GM10266 (cell line): ENCODE measurements around the gene DHRSX.
"Not testable (repeated sequence)": the region's sequence is repeated elsewhere in the genome, so short reads cannot be mapped to it uniquely, and the experiment has no call there.

Experiments
- DNase-seq: peaks from one replicate; pipeline ENCODE4 v3.0.0; 2012; ENCODE audit errors: extremely low spot score
- TF ChIP-seq, protein P1 (sequence below): IDR thresholded peaks from 2 replicates; pipeline ENCODE4 v1.5.1; 2012; ENCODE audit warnings: mild to moderate bottlenecking, low read depth; ENCODE audit not compliant: control insufficient read depth, insufficient read depth; ENCODE audit errors: missing control alignments

Gene DHRSX

DNA sequence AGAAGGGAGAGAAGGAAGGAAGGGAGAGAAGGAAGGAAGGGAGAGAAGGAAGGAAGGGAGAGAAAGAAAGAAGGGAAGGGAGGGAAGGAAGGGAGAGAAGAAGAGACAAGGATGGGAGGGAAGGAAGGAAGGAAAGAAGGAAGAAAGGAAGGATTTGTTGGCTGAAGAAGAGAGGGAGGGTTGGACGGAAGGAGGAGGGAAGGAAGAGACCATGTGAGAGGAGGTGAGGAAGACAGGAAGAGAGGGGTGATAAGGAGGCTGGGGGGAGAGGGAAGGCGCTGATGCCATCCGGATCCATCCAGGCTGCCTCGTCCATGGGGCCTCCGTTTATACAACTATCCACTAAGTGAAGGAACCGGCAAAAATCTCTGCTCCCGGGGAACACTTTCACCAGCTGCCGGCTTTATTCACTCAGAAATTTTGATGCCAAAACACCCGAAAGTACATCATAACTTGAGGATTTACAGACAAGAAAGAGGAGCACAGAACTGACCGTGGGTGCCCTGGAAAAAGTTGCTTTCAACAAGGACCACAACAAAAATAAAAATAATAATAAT is 14.9 kb downstream of the DHRSX start:
- TF ChIP-seq, protein P1, sequence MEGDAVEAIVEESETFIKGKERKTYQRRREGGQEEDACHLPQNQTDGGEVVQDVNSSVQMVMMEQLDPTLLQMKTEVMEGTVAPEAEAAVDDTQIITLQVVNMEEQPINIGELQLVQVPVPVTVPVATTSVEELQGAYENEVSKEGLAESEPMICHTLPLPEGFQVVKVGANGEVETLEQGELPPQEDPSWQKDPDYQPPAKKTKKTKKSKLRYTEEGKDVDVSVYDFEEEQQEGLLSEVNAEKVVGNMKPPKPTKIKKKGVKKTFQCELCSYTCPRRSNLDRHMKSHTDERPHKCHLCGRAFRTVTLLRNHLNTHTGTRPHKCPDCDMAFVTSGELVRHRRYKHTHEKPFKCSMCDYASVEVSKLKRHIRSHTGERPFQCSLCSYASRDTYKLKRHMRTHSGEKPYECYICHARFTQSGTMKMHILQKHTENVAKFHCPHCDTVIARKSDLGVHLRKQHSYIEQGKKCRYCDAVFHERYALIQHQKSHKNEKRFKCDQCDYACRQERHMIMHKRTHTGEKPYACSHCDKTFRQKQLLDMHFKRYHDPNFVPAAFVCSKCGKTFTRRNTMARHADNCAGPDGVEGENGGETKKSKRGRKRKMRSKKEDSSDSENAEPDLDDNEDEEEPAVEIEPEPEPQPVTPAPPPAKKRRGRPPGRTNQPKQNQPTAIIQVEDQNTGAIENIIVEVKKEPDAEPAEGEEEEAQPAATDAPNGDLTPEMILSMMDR: no peak
- no peak for DNase-seq

DNA sequence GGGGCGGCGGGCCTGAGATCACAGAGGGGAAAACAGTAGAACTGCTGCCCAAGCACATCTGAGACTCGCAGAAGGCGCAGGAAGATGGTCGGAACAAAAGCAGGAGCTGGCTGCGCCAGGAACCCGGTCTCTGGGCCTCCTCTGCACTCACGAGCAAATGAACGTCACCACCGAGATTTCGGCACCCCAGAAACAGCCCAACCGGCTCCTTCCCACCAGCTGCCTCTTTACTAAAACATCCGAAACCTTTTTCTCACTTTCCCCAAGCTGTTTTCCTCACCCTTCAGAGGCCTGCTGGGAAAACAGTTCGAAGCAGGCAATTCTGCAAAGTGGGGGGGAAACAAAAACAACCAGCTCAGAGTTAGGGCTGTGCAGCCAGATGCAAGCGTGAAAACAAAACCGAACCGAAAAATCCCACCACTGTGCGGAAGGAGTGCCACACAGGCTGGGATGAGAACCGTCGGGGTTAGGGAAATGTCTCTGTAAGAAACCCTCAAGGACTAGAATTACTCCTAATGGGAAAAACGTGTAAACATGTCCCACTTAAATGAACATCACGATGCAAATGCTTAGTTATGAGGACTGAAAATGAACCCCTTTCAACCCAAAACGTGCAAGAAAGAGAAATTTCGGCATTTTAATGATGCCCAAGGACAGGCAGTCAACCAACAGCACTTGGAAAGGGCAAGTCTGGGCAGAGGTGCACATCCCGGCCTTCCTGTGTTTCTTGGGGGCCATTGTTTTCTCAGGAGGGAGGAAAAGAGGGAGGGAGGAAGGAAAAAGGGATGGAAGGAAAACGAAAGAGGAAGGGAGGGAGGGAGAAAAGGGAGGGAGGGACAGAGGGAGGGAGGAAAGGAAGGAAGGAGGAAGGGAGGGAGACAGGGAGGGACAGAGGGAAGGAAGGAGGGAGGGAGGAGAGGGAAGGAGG is 15.8 kb downstream of the DHRSX start:
- DNase-seq: no peak
- TF ChIP-seq, protein P1: no peak

DNA sequence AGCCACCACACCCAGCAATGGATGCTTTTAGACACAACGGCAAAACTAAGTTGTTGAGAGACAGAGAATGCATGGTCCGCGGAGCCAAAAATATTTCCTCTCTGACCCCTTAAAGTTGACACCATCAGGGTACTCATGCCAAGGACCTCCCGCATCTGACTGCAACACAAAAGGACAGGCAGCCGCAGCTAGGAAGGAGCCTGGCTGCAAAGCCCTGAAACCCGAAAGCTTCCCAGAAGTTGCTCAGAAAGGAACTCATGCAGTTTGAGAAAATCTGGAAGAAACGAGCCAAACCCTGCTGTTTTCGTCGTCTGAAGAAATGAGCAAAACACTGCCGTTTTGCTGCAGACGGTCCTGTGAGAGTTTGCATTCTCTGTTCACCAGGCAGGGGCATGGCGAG is 16.5 kb downstream of the DHRSX start:
- TF ChIP-seq, protein P1: no peak

DNA sequence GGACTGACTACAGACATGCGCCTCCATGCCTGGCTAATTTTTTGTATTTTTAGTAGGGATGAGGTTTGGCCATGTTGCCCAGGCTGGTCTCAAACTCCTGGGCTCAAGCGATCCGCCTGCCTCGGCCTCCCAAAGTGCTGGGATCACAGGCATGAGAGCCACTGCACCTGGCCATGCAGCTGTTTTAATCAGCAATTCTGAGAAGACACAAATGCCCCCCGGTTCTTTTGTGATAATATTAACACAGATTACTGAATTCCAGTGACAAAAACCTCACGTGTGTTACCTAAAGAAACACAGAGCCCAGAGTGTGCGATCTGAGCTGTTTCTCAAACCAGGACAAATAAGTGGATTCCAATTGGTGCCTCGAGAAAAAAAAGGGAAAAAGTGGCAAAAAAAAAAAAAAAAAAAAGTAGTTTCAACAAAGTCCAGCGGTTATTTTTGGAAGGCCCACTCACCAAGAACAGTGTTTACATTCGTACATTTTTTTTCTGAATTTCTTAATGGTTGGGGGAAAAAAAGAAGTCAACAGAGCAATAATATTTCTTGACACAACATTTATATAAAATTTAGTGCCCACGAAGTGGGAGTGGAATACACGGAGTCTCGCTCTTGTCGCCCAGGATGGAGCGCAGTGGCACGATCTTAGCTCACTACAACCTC is 17.2 kb downstream of the DHRSX start:
- DNase-seq: no peak

More for the DNA sequence above, 16.5 kb downstream of the DHRSX start:
- no peak for DNase-seq

DNA sequence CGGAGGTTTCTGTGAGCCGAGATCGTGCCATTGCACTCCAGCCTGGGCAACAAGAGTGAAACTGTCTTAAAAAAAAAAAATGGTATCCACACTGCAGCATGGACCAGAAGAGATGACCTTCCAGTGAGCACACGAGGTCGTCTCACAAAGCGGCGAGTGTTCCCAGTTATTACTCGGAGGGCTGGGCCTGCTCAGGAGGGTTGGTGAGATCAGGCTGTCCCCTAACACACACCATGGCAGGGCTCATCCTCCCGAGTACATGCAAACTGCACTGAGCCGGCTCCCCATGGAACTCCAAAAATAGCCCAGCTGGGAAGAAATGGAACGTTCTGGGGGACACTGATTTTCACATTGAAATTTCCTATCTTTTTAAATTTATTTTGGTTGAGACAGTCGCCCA is 19.2 kb downstream of the DHRSX start:
- DNase-seq: not testable (repeated sequence)

More for the DNA sequence above, 17.2 kb downstream of the DHRSX start:
- TF ChIP-seq, protein P1: no peak

DNA sequence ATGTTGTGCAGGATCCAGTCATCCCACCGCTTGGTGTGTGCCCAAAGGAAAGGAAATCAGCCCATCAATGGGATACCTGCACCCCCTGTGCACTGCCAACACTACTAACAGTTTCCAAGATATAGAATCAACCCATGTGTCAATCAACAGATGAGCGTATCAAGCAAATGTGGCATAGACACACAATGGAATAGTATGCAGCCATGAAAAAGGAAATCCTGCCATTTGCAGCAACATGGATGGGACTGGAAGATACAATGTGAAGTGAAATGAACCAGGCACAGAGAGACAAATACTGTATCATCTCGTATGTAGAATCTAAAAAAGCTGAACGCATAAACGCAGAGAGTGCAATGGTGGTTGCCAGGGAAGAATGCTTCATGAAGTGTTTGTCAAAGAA is 20.8 kb downstream of the DHRSX start:
- DNase-seq: not testable (repeated sequence)

DNA sequence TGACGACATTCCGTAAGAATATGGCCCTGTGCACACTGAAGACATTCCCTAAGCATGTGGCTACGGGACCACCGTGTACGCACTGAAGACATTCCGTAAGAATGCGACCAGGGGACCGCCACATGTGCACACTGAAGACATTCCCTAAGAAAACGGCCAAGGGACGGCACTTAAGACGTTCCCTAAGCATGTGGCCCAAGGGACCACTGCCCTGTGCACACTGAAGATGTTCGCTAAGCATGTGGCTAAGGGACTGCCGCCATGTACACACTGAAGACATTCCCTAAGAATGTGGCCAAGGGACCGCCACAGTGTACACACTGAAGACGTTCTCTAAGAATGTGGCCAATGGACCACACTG is 21.4 kb downstream of the DHRSX start:
- no peak for DNase-seq
- TF ChIP-seq, protein P1: no peak
